Sigmoid colon (tissue), 7 donors: ENCODE measurements around the gene SYNJ2. TPM values are rescaled to one million over a fixed set of nuclear protein-coding genes. Genes with fewer than 3 reads are reported as not detected.

ENCODE experiments used
- DNase-seq: peaks from one replicate; pipeline ENCODE4 v3.0.0-alpha.2; 2019
- H3K27ac ChIP-seq, 4 donors: fragments of 200-600 bp; sonication (generic); one replicate each; pipeline ENCODE4 v1.5.1; 2016 to 2019; ENCODE audit warnings: mild to moderate bottlenecking in 1 of 4
- H3K27me3 ChIP-seq, 3 donors: fragments of 200-600 bp; sonication (generic); one replicate each; pipeline ENCODE4 v1.5.1; 2019; ENCODE audit warnings: mild to moderate bottlenecking in 1 of 3
- H3K36me3 ChIP-seq, 4 donors: fragments of 200-600 bp; sonication (generic); one replicate each; pipeline ENCODE4 v1.5.1; 2016 to 2019
- H3K4me1 ChIP-seq, 4 donors: fragments of 200-600 bp; sonication (generic); one replicate each; pipeline ENCODE4 v1.5.1; 2017 to 2019
- H3K4me3 ChIP-seq, 4 donors: fragments of 200-600 bp; sonication (generic); one replicate each; pipeline ENCODE4 v1.5.1; 2017 to 2019; ENCODE audit warnings: mild to moderate bottlenecking in 2 of 4, moderate library complexity in 1 of 4
- H3K9me3 ChIP-seq, 4 donors: fragments of 200-600 bp in 3 of 4; sonication (generic) in 3 of 4; one replicate each; pipeline versions ENCODE4 v1.5.1 to v1.6.1; 2013 to 2019
- EP300 ChIP-seq, 4 donors: sonication (generic); formaldehyde crosslinking; IDR thresholded peaks; one replicate each; pipeline ENCODE4 v1.6.1; 2017; ENCODE audit warnings: antibody characterized with exemption in 4 of 4
- POLR2A ChIP-seq, 2 donors: fragments of 450-650 bp; IDR thresholded peaks; one replicate each; pipeline ENCODE4 v1.6.1; 2016; ENCODE audit warnings: antibody characterized with exemption in 2 of 2, mild to moderate bottlenecking in 2 of 2, moderate library complexity in 2 of 2
- POLR2AphosphoS5 ChIP-seq, 4 donors: sonication (generic); formaldehyde crosslinking; IDR thresholded peaks; one replicate each; pipeline ENCODE4 v1.6.1; 2017; ENCODE audit warnings: antibody characterized with exemption in 4 of 4
- WGBS, 2 donors: extraction: QIAGEN DNeasy Blood & Tissue Kit; methylation state at CpG; one replicate each; pipeline ENCODE4 v1.1.7; 2013; 5-methylcytosine and 5-hydroxymethylcytosine counted together
- intact Hi-C: fragments of 100-400 bp; cut with DNase I; formaldehyde crosslinking; loops from one replicate; pipeline ENCODE4 v1.15.1; 2023
- polyA plus RNA-seq, 3 donors: library from polyadenylated mRNA; stranded (reverse); fragments of 200-250 nt; gene quantifications; one replicate each; pipeline ENCODE4 v1.2.3, GENCODE V29; 2013
- total RNA-seq, 4 donors: library from RNA; depleted of rRNA; stranded (reverse); fragments of >200 nt; gene quantifications; one replicate each; pipeline ENCODE4 v1.1.0, GENCODE V29; 2016
- TF ChIP-seq, protein P1 (sequence below), 4 experiments: fragments of 450-650 bp in 3 of 4; fragments of 200-600 bp in 1 of 4; IDR thresholded peaks; one replicate each; pipeline ENCODE4 v1.5.1; 2016 to 2019; ENCODE audit warnings: antibody characterized with exemption in 4 of 4, mild to moderate bottlenecking in 3 of 4, moderate library complexity in 2 of 4
- donor health status: healthy with polysubstance abuse.
- donor health status: Bipolar disorder and iron deficiency.
- donor health status: healthy.

The SYNJ2 gene
- total and polyA plus RNA-seq, 7 donors: 8.7 to 22.9 (median 12.9) TPM

DNA sequence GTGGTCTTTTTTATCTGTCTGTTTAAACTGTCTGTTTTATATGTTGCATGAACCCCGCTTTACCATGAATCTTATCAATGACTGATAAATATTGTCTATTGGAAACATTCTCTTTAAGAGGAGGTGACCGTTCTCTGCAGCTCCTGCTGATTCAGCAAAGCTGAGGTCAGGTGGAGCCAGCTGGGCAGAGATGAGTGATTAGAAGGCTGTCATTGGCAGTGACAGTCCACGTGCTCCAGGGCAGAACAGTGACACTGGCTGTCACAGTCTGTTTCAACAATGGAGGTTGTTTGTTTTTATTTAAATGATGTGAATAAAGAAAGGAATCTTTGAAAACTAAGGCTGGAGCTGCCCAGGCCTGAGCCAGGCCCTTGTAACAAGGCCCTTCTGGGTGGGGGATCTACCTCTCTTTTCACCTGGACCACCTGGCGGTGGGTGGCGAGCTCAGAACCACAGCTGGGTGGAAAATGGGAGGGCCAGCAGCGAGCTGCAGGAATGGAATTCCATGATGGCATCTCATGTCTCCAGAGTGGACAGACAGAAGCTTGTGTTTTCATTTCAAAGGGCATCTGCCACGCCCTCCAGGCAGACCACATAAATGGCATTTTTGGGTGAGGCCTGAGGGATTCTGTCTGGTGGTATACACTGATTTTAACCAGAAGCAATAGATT, 12.6 kb downstream of the SYNJ2 start:
- H3K4me3 ChIP-seq: no peak overlapping the region
- H3K4me1 ChIP-seq: peaks cover 0 to 35% (median 33%) of the 10 kb centered on the region in 4 donors
- intact Hi-C loops: no loop called here
- peak; percentile 50 for DNase-seq
- WGBS, 2 donors: 59 to 83% methylated on average over 7 of the region's 7 CpGs
- H3K36me3 ChIP-seq: no peaks in the 10 kb centered on the region
- no peak for TF ChIP-seq POLR2AphosphoS5 (IDR thresholded peaks at IDR 0.05)
- TF ChIP-seq, protein P1, sequence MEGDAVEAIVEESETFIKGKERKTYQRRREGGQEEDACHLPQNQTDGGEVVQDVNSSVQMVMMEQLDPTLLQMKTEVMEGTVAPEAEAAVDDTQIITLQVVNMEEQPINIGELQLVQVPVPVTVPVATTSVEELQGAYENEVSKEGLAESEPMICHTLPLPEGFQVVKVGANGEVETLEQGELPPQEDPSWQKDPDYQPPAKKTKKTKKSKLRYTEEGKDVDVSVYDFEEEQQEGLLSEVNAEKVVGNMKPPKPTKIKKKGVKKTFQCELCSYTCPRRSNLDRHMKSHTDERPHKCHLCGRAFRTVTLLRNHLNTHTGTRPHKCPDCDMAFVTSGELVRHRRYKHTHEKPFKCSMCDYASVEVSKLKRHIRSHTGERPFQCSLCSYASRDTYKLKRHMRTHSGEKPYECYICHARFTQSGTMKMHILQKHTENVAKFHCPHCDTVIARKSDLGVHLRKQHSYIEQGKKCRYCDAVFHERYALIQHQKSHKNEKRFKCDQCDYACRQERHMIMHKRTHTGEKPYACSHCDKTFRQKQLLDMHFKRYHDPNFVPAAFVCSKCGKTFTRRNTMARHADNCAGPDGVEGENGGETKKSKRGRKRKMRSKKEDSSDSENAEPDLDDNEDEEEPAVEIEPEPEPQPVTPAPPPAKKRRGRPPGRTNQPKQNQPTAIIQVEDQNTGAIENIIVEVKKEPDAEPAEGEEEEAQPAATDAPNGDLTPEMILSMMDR (IDR thresholded peaks at IDR 0.05): no peak
- TF ChIP-seq EP300 (IDR thresholded peaks at IDR 0.05): no peak
- TF ChIP-seq POLR2A (IDR thresholded peaks at IDR 0.05): no peak
- no peaks in the 10 kb centered on the region for H3K9me3 ChIP-seq
- peak overlapping the region in 1 of 4 donors; percentile 17 for H3K27ac ChIP-seq
- no peaks in the 10 kb centered on the region for H3K27me3 ChIP-seq

DNA sequence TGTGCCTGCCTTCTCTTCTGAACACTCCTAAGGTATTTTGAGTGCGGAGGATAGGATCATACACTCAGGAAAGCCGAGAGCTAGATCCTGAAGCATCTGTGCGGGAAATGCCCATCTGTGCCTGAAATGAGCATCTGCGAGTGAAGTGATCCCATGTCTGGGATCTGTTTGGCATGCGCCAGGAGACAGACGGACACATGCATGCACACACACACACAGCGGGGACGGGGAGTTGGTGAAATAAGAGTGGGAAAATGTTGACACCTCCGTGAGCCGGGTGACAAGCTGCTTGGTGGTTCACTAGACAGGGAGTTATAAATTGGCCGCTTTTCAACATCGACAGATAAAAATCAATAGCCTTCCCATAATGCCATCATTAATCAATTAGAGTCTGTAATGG, 13.8 kb downstream of the SYNJ2 start:
- Histone ChIP-seq H3K4me3 (no peak overlapping the region), H3K9me3 (no peaks in the 10 kb centered on the region), H3K4me1 (peaks cover 0 to 35% (median 30%) of the 10 kb centered on the region in 4 donors), H3K27ac (no peak overlapping the region), H3K27me3 (no peaks in the 10 kb centered on the region), H3K36me3 (no peaks in the 10 kb centered on the region)
- no peak for TF ChIP-seq POLR2A (IDR thresholded peaks at IDR 0.05)
- no peak for TF ChIP-seq EP300 (IDR thresholded peaks at IDR 0.05)
- TF ChIP-seq, protein P1 (IDR thresholded peaks at IDR 0.05): no peak
- no peak for TF ChIP-seq POLR2AphosphoS5 (IDR thresholded peaks at IDR 0.05)
- DNase-seq: no peak
- WGBS, 2 donors: 97 to 98% methylated on average over 12 of the region's 12 CpGs
- intact Hi-C loops: no loop called here

DNA sequence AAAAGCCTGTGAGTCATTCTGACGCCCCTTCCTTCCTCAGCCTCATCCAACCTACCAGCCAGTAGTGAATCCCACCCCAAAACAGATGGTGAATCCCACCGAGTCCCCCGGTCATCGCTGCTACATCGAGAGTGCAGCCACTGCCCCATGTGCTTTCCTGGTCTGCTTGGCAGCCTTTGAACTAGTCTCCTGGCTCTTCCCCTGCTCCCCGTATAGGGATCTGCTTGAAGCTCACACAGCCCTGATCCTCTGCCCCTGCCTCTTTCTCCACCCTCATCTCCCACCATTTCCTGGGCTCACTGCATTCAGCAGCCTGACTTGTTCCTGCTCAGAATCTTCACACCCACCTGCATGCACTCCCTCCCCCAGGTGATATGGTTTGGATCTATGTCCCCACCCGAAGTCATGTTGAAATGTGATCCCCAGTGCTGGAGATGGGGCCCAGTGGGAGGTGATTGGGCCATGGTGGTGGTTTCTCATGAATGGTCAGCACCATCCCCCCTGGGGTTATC, 14.6 kb downstream of the SYNJ2 start:
- intact Hi-C loops: no loop called here
- Histone ChIP-seq H3K27me3 (no peaks in the 10 kb centered on the region), H3K36me3 (no peaks in the 10 kb centered on the region), H3K4me1 (peaks cover 0 to 33% (median 28%) of the 10 kb centered on the region in 4 donors), H3K4me3 (no peak overlapping the region), H3K9me3 (no peaks in the 10 kb centered on the region), H3K27ac (no peak overlapping the region)
- WGBS, 2 donors: 91 to 92% methylated on average over 7 of the region's 7 CpGs
- no peak for TF ChIP-seq POLR2A (IDR thresholded peaks at IDR 0.05)
- TF ChIP-seq, protein P1 (IDR thresholded peaks at IDR 0.05): no peak
- TF ChIP-seq EP300 (IDR thresholded peaks at IDR 0.05): no peak
- no peak for TF ChIP-seq POLR2AphosphoS5 (IDR thresholded peaks at IDR 0.05)
- DNase-seq: no peak

DNA sequence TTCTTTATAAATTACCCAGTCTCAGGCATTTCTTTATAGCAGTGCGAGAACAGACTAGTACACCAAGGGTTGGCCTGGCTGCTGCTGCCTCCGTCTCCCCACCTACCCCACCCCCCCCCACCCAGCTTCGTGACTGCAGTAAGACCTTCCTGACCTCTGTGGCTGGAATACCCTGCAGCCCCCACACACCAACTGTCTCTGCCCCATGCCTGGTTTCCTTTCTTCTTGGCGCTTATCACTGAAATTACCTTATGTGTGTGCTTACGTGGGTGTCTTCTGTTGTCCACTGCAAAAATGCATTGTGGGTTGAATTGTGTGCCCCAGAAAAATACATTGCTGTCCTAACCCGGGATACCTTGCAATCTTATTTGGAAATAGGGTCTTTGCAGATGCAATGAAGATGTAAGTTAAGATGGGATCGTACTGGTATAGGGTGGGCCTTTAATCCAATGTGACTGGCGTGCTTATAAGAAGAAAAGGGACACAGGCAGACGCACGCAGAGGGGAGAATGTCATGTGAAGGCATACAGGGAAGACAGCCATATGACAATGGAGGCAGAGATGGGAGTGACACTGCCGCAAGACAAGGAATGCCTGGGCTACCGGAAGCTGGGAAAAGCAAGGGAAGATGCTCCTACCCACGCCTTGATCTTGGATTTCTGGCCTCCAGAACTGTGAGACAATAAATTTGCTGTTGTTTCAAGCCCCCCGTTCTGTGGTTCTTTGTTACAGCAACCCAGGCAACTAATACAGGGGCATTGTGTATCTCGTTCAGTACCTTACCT, 15.4 kb downstream of the SYNJ2 start:
- Histone ChIP-seq H3K36me3 (no peaks in the 10 kb centered on the region), H3K4me3 (no peak overlapping the region), H3K9me3 (no peaks in the 10 kb centered on the region), H3K27me3 (no peaks in the 10 kb centered on the region), H3K27ac (no peak overlapping the region), H3K4me1 (peaks cover 0 to 38% (median 29%) of the 10 kb centered on the region in 4 donors)
- TF ChIP-seq POLR2A (IDR thresholded peaks at IDR 0.05) (no peak), POLR2AphosphoS5 (IDR thresholded peaks at IDR 0.05) (no peak), EP300 (IDR thresholded peaks at IDR 0.05) (no peak)
- TF ChIP-seq, protein P1 (IDR thresholded peaks at IDR 0.05): no peak
- 93 to 94% methylated on average over 15 of the region's 15 CpGs for WGBS, 2 donors
- DNase-seq: no peak
- intact Hi-C loops: no loop called here
